CD14-positive monocyte (primary cell): Measurements from ENCODE around the gene BCAT1. TPM values are rescaled to one million over a fixed set of nuclear protein-coding genes. Genes with fewer than 3 reads are reported as not detected.

Experiments used
- DNase-seq, 3 donors: peaks; one replicate each; pipeline ENCODE4 v3.0.0-alpha.2; 2011 to 2022
- H2AFZ ChIP-seq: 2 replicates; pipeline ENCODE4 v1.6.0; 2012; ENCODE audit warnings: mild to moderate bottlenecking, low read depth, low read length, inconsistent platforms; ENCODE audit not compliant: insufficient read depth, poor library complexity, severe bottlenecking
- H3K27ac ChIP-seq, 2 donors: 1 replicate in 1 of 2; 2 replicates in 1 of 2; pipeline ENCODE4 v1.5.1; 2012 to 2013; ENCODE audit warnings: low read length in 2 of 2, control low read depth in 1 of 2, inconsistent platforms in 1 of 2, low read depth in 1 of 2, mild to moderate bottlenecking in 1 of 2
- H3K27me3 ChIP-seq, 2 donors: one replicate each; pipeline versions ENCODE4 v1.6.0 to v1.6.1; 2011 to 2013; ENCODE audit warnings: low read length in 2 of 2; ENCODE audit not compliant: control insufficient read depth in 2 of 2, insufficient read depth in 2 of 2
- H3K36me3 ChIP-seq, 2 donors: replicated peaks in 1 of 2; 1 replicate in 1 of 2; 2 replicates in 1 of 2; pipeline versions ENCODE4 v1.5.1 to v1.6.1; 2012 to 2013; ENCODE audit warnings: low read length in 2 of 2, control low read depth in 1 of 2, inconsistent platforms in 1 of 2, mild to moderate bottlenecking in 1 of 2; ENCODE audit not compliant: insufficient read depth in 2 of 2, control insufficient read depth in 1 of 2
- H3K4me1 ChIP-seq, 2 donors: 1 replicate in 1 of 2; 2 replicates in 1 of 2; pipeline versions ENCODE4 v1.5.1 to v1.6.1; 2012 to 2013; ENCODE audit warnings: low read length in 2 of 2, control low read depth in 1 of 2, inconsistent platforms in 1 of 2, mild to moderate bottlenecking in 1 of 2, moderate library complexity in 1 of 2; ENCODE audit not compliant: insufficient read depth in 2 of 2, control insufficient read depth in 1 of 2
- H3K4me2 ChIP-seq: replicated peaks from 2 replicates; pipeline ENCODE3; 2012; ENCODE audit warnings: low read length, moderate library complexity, mild to moderate bottlenecking; ENCODE audit not compliant: poor library complexity, severe bottlenecking; ENCODE audit errors: extremely low read depth
- H3K4me3 ChIP-seq, 3 experiments: fragments of 200-600 bp in 1 of 3; sonication (generic) in 1 of 3; replicated peaks in 1 of 3; 1 replicate in 2 of 3; 2 replicates in 1 of 3; pipeline ENCODE4 v1.5.1; 2011 to 2013; ENCODE audit warnings: low read length in 3 of 3, mild to moderate bottlenecking in 3 of 3, control low read depth in 2 of 3, low read depth in 2 of 3, inconsistent platforms in 1 of 3, moderate library complexity in 1 of 3
- H3K79me2 ChIP-seq: 2 replicates; pipeline ENCODE4 v1.6.0; 2012; ENCODE audit warnings: mild to moderate bottlenecking, control low read depth, inconsistent platforms, low read length, moderate library complexity; ENCODE audit not compliant: insufficient read depth
- H3K9ac ChIP-seq: 2 replicates; pipeline ENCODE4 v1.6.0; 2017; ENCODE audit warnings: low read length, mild to moderate bottlenecking; ENCODE audit not compliant: insufficient read depth, poor library complexity, severe bottlenecking
- H3K9me3 ChIP-seq, 2 donors: replicated peaks in 1 of 2; 1 replicate in 1 of 2; 2 replicates in 1 of 2; pipeline versions ENCODE4 v1.5.1 to v1.6.1; 2012 to 2013; ENCODE audit warnings: low read length in 2 of 2, control low read depth in 1 of 2; ENCODE audit not compliant: control insufficient read depth in 1 of 2, insufficient read depth in 1 of 2
- H4K20me1 ChIP-seq: 2 replicates; pipeline ENCODE4 v1.6.0; 2012; ENCODE audit warnings: mild to moderate bottlenecking, low read length, control low read depth, moderate library complexity; ENCODE audit not compliant: insufficient read depth
- H3K27ac Mint-ChIP-seq, 7 donors: one replicate each; pipeline ENCODE4 v1.8.0; 2020; ENCODE audit warnings: mild to moderate bottlenecking in 7 of 7, mixed read lengths in 7 of 7, moderate library complexity in 6 of 7, inconsistent platforms in 2 of 7
- H3K27me3 Mint-ChIP-seq, 3 donors: one replicate each; pipeline ENCODE4 v1.8.0; 2021 to 2022; ENCODE audit warnings: low read depth in 3 of 3, mild to moderate bottlenecking in 3 of 3, mixed read lengths in 3 of 3, moderate library complexity in 3 of 3, inconsistent platforms in 1 of 3
- H3K36me3 Mint-ChIP-seq, 2 donors: one replicate each; pipeline ENCODE4 v1.8.0; 2020; ENCODE audit warnings: mixed read lengths in 2 of 2, inconsistent platforms in 1 of 2, mild to moderate bottlenecking in 1 of 2
- H3K4me1 Mint-ChIP-seq: one replicate; pipeline ENCODE4 v1.8.0; 2020; ENCODE audit warnings: mild to moderate bottlenecking, mixed read lengths
- H3K4me3 Mint-ChIP-seq, 2 donors: one replicate each; pipeline ENCODE4 v1.8.0; 2020; ENCODE audit warnings: mild to moderate bottlenecking in 2 of 2, mixed read lengths in 2 of 2, moderate library complexity in 1 of 2
- H3K9me3 Mint-ChIP-seq, 7 donors: one replicate each; pipeline ENCODE4 v1.8.0; 2020 to 2022; ENCODE audit warnings: mixed read lengths in 7 of 7, mild to moderate bottlenecking in 6 of 7, moderate library complexity in 6 of 7, inconsistent platforms in 2 of 7
- CTCF ChIP-seq: fragments of 200-600 bp; IDR thresholded peaks from one replicate; pipeline ENCODE4 v1.8.0; 2022; ENCODE audit warnings: antibody characterized with exemption, mild to moderate bottlenecking
- WGBS: methylation state at CpG from one replicate; pipeline ENCODE4 v1.1.5; 2013; ENCODE audit warnings: missing lambda C conversion rate; ENCODE audit not compliant: insufficient coverage; 5-methylcytosine and 5-hydroxymethylcytosine counted together
- intact Hi-C, 2 donors: fragments of 100-400 bp; cut with micrococcal nuclease; formaldehyde crosslinking; loops; one replicate each; pipeline versions ENCODE4 v1.15.0 to v1.15.1; 2023
- polyA plus RNA-seq, 3 donors: library from polyadenylated mRNA; depleted of rRNA in 1 of 3; unstranded in 2 of 3; stranded (reverse) in 1 of 3; fragments of 300-500 nt in 2 of 3; fragments of >200 nt in 1 of 3; fragmentation: Illumina TruSeq in 2 of 3; gene quantifications; 1 replicate in 2 of 3; 2 replicates in 1 of 3; pipeline ENCODE4 v1.2.3, GENCODE V29; 2012 to 2021

Gene BCAT1
- polyA plus RNA-seq, 3 donors, result 3.5 to 16.9 (median 15.2) TPM

GRCh38 chr12:24894879-24895278 is 54.0 kb downstream of the BCAT1 start:
- Histone ChIP-seq H2AFZ (no peak overlapping the region), H3K4me1 (peaks cover 18 to 27% of the 10 kb centered on the region in 2 donors), H4K20me1 (no peaks in the 10 kb centered on the region), H3K79me2 (no peaks in the 10 kb centered on the region), H3K4me2 (no peak overlapping the region), H3K36me3 (no peaks in the 10 kb centered on the region), H3K9me3 (no peaks in the 10 kb centered on the region), H3K27me3 (no peaks in the 10 kb centered on the region), H3K9ac (no peak overlapping the region), H3K4me3 (no peak overlapping the region), H3K27ac (no peak overlapping the region)
- Mint-ChIP-seq H3K9me3 (no peaks in the 10 kb centered on the region), H3K27ac (no peak overlapping the region), H3K27me3 (no peaks in the 10 kb centered on the region), H3K4me1 (peaks cover 20% of the 10 kb centered on the region), H3K36me3 (peaks cover 0 to 6% of the 10 kb centered on the region in 2 donors), H3K4me3 (no peak overlapping the region)
- no peak for TF ChIP-seq CTCF
- 90% methylated on average over 3 of the region's 3 CpGs for WGBS
- intact Hi-C loops, result loop anchor here in 1 of 2 donors (5.0 kb wide), 1 partner anchor 38 kb away; no protein-coding TSS in a partner anchor
- DNase-seq, result no peak

- Mint-ChIP-seq H3K36me3 (peaks cover 0 to 1% of the 10 kb centered on the region in 2 donors), H3K27me3 (no peaks in the 10 kb centered on the region), H3K4me1 (no peaks in the 10 kb centered on the region), H3K27ac (no peak overlapping the region), H3K9me3 (no peaks in the 10 kb centered on the region), H3K4me3 (no peak overlapping the region)
- TF ChIP-seq CTCF, result no peak
- Histone ChIP-seq H3K27ac (no peak overlapping the region), H4K20me1 (no peaks in the 10 kb centered on the region), H3K27me3 (no peaks in the 10 kb centered on the region), H3K4me3 (no peak overlapping the region), H3K4me2 (no peak overlapping the region), H3K79me2 (no peaks in the 10 kb centered on the region), H3K9ac (no peak overlapping the region), H3K4me1 (no peaks in the 10 kb centered on the region), H3K36me3 (no peaks in the 10 kb centered on the region), H3K9me3 (no peaks in the 10 kb centered on the region), H2AFZ (no peak overlapping the region)
- 100% methylated on average over 1 of the region's 7 CpGs for WGBS
- no peak for DNase-seq
- intact Hi-C loops, result loop anchor here in 1 of 2 donors (5.0 kb wide), 1 partner anchor 33 kb away; no protein-coding TSS in a partner anchor
Observed at GRCh38 chr12:24890048-24890803, 58.7 kb downstream of the BCAT1 start.
